ENCODE data around the gene PSD2.

DNA sequence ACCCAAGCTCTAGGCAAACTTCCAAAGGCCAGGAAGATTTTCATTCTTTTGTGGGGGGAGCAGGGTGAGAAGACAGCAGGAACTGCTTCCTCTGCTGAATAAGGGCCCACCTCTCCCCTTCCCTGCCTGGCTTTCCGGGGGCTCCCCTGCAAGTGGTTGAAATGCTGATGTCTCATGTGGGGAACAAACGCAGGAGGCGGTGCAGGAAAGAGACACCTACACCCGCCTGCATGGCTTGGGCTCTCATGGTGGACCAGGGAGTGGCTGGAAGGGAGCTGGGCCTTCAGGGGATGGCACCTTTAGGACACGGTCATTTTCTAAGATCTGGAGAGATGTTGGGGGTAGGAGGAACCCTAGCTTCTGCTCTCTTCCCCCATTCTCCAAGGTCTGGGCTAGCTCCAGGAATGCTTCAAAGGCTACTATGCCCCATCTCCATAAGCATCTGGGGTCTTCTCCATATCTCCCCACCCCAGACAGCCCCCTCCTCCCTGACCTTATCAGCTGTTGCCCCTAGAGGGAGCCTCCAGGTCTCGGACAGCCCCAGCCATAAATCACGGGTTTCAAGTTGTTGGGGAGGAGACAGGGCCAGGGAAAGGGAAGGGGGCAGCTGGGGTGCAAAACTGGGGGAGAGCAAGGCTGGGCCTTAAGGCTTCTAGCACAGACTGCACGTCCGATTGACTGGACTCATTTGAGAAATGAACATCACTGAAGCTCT lies 76.6 kb downstream of the PSD2 start:
- TF ChIP-seq, protein P1, sequence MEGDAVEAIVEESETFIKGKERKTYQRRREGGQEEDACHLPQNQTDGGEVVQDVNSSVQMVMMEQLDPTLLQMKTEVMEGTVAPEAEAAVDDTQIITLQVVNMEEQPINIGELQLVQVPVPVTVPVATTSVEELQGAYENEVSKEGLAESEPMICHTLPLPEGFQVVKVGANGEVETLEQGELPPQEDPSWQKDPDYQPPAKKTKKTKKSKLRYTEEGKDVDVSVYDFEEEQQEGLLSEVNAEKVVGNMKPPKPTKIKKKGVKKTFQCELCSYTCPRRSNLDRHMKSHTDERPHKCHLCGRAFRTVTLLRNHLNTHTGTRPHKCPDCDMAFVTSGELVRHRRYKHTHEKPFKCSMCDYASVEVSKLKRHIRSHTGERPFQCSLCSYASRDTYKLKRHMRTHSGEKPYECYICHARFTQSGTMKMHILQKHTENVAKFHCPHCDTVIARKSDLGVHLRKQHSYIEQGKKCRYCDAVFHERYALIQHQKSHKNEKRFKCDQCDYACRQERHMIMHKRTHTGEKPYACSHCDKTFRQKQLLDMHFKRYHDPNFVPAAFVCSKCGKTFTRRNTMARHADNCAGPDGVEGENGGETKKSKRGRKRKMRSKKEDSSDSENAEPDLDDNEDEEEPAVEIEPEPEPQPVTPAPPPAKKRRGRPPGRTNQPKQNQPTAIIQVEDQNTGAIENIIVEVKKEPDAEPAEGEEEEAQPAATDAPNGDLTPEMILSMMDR (IDR thresholded peaks at IDR 0.05; ENCODE audit: low read depth, low read length, poor library complexity, severe bottlenecking) = peak; percentile 34
- TF ChIP-seq EZH2phosphoT487 (IDR thresholded peaks at IDR 0.05; ENCODE audit: borderline replicate concordance, low read length) = no peak
